ENCODE data around the gene CPD.

CPD gene

GRCh38 chr17:30514895-30515596 lies 136.3 kb downstream of the CPD start:
- no peak for DNase-seq

GRCh38 chr17:30517786-30518185 lies 139.1 kb downstream of the CPD start:
- DNase-seq = no peak

DNA sequence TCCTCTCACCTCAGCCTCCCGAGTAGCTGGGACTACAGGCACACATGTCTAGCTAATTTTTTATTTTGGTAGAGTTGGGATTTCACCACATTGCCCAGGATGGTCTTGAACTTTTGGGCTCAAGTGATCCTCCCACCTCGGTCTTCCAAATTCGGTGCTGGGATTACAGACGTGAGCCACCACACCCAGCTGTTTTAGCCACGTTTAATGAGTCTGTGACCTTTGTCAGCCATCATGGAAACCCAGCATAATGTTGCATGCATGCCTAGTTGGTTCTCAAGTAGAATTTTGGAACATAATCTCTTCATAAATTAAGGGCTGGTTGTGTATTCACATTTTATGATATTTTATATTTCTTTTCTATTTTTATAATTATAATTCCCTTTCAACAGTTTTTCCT lies 140.4 kb downstream of the CPD start:
- DNase-seq = no peak
